ENCODE data around the gene FAM222B. TPM values are rescaled to one million over a fixed set of nuclear protein-coding genes. Genes with fewer than 3 reads are reported as not detected.

FAM222B gene
- total RNA-seq, 1 donor from 2014 or later: 14.2 TPM

DNA sequence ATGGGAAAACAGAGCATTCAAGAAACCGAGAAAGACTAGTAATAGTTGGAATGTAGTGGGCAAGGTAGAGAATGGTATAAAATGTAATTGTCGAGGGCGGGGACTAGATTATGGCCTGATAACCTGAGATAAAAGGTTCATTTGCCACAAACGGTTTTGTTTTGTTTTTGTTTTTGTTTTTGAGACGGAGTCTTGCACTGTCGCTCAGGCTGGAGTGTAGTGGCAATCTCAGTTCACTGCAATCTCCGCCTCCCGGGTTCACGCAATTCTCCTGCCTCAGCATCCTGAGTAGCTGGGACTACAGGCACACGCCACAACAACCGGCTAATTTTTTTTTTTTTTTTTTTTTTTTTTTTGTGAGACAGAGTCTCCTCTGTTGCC is 112.7 kb downstream of the FAM222B start:
- Histone ChIP-seq H3K4me3 (no peak overlapping the region), H3K9me3 (no peaks in the 10 kb centered on the region), H3K36me3 (no peaks in the 10 kb centered on the region), H3K27ac (no peak overlapping the region), H3K27me3 (no peaks in the 10 kb centered on the region), H3K4me1 (peaks cover 10% of the 10 kb centered on the region)
- TF ChIP-seq POLR2A (IDR thresholded peaks at IDR 0.05) (no peak), POLR2AphosphoS5 (IDR thresholded peaks at IDR 0.05; ENCODE audit: insufficient read depth in 1 of 2, low read depth in 1 of 2) (no peak), CTCF (IDR thresholded peaks at IDR 0.05) (no peak)
- no peak for DNase-seq (ENCODE audit: extremely low spot score in 2 of 2)
- intact Hi-C loops (cut with DNase I): no loop called here

GRCh38 chr17:28728364-28729200 is 114.0 kb downstream of the FAM222B start, which contains the start of gene NEK8:
TSS of gene NEK8 (plus strand) at chr17:28728788. CDS start at chr17:28728814, 26 bp downstream.
- Histone ChIP-seq H3K27me3 (no peaks in the 10 kb centered on the region), H3K9me3 (no peaks in the 10 kb centered on the region), H3K4me1 (peaks cover 12% of the 10 kb centered on the region), H3K36me3 (peaks cover 0 to 8% of the 10 kb centered on the region in 2 donors), H3K4me3 (peak within 1 kb of the TSS; percentile 55 to 62), H3K27ac (peak within 1 kb of the TSS; percentile 98)
- intact Hi-C loops (cut with DNase I): no loop called here
- TF ChIP-seq CTCF (IDR thresholded peaks at IDR 0.05): no peak
- TF ChIP-seq POLR2AphosphoS5 (IDR thresholded peaks at IDR 0.05; ENCODE audit: insufficient read depth in 1 of 2, low read depth in 1 of 2): peak; percentile 65 to 97
- peak in 1 of 2 donors; percentile 71 for TF ChIP-seq POLR2A (IDR thresholded peaks at IDR 0.05)
- DNase-seq (ENCODE audit: extremely low spot score in 2 of 2): no peak

DNA sequence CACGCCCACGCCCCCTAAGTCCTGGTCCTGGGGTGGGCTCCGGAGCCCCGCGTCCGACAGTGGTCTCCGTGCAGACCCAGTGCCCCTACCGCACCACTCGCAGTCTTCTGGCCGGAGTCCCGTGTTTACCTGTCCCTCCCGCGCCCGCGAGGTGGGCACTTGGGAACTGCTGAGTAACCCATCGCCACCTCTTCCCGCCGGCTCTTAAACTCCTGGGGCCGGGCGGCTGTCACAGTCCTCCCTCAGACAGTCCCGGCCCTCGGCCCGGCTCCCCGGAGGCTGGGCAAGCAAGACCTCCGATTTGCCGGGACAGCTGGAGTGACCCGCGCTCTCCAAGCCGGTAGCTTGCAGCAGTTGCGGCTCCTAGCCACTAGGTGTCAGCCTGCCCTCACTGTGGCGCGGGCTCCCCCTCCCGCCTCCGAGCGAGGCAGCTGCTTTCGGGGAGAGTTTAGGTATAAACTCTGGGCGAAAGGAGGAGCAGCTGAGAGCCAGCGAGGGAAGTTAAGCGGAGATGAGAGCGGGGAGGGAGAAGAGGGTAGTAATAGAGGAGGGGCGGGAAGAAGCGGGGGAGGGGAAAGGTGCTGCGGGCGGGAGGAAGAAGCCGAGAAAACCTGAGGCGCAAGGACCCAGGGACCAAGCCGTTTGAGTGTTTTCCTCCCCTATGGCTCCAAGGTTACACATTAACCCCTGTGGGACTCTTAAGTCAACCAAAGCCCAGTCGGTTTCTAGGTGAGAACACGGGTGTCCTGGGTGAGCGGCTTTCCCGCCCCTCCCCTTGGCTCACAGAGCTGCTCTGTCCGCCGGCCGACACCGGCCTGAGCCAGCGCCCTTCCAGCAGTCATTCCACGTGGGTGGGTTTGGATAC is 115.7 kb downstream of the FAM222B start:
- intact Hi-C loops (cut with DNase I): no loop called here

GRCh38 chr17:28726226-28726626 is 116.4 kb downstream of the FAM222B start, which contains the start of gene TLCD1:
TSS of gene TLCD1 (minus strand) at chr17:28726233. CDS start at chr17:28726097, 136 bp downstream.
- no peak for DNase-seq (ENCODE audit: extremely low spot score in 2 of 2)
- H3K27me3 ChIP-seq: no peaks in the 10 kb centered on the region
- intact Hi-C loops (cut with DNase I): no loop called here
- no peaks in the 10 kb centered on the region for H3K9me3 ChIP-seq
- peak within 1 kb of the TSS; percentile 98 for H3K27ac ChIP-seq
- TF ChIP-seq CTCF (IDR thresholded peaks at IDR 0.05): no peak
- no peak for TF ChIP-seq POLR2A (IDR thresholded peaks at IDR 0.05)
- no peak for TF ChIP-seq POLR2AphosphoS5 (IDR thresholded peaks at IDR 0.05; ENCODE audit: insufficient read depth in 1 of 2, low read depth in 1 of 2)
- H3K4me3 ChIP-seq: peak within 1 kb of the TSS; percentile 55 to 62
- peaks cover 0 to 30% of the 10 kb centered on the region in 2 donors for H3K36me3 ChIP-seq
- peaks cover 36% of the 10 kb centered on the region for H3K4me1 ChIP-seq

More for the DNA sequence above, 115.7 kb downstream of the FAM222B start:
- H3K4me1 ChIP-seq: peaks cover 30% of the 10 kb centered on the region
- DNase-seq (ENCODE audit: extremely low spot score in 2 of 2): no peak
- no peaks in the 10 kb centered on the region for H3K9me3 ChIP-seq
- peaks cover 0 to 24% of the 10 kb centered on the region in 2 donors for H3K36me3 ChIP-seq
- peak; percentile 78 to 81 for TF ChIP-seq POLR2AphosphoS5 (IDR thresholded peaks at IDR 0.05; ENCODE audit: insufficient read depth in 1 of 2, low read depth in 1 of 2)
- TF ChIP-seq CTCF (IDR thresholded peaks at IDR 0.05): peak; percentile 96 to 99 (median 98)
- TF ChIP-seq POLR2A (IDR thresholded peaks at IDR 0.05): no peak
- peak overlapping the region; percentile 98 for H3K27ac ChIP-seq
- peak overlapping the region; percentile 55 to 62 for H3K4me3 ChIP-seq
- no peaks in the 10 kb centered on the region for H3K27me3 ChIP-seq
